ENCODE measurements around the gene OR6C76. TPM values are rescaled to one million over a fixed set of nuclear protein-coding genes. Genes with fewer than 3 reads are reported as not detected.

Gene OR6C76
- total and polyA plus RNA-seq, 2 experiments from 2014 or later: not detected

DNA sequence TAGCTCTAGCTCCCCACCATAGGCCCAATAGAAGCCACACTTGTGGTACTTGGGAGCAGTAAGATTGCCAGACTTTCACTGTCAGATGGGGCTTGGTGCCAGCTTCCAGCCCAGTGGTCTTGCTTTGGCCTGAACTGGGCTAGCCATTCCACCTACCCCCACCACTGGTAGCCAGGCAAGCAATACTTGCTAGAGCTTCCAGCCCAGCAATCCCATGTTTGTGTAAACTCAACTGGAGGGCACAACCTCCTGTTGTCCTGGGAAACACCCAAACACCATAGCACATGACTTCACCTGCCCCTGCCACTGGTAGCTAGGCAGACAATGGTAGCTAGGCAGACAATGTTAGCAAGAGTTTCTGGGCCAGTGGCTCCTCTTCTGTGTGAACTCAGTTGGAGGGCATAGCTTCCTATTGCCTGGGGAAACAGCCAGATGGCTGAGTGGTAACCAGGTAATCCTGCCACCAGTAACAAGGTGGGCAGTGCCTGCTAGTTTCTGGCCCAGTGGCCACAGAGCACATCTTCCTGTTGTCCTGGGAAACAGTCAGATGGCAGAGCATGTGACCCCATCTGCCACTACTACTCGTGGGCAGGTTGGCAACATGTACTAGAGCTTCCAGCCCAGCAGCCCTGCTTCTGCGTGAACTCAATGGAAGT lies 5.6 kb upstream of the OR6C76 start:
- Histone ChIP-seq H3K4me1 (ENCODE audit: insufficient read depth) (0 out of 2 replicates have a peak, but pooled peaks cover under 1% of the 10 kb centered on the region), H3K4me2 (no peak overlapping the region), H4K20me1 (replicated peaks; ENCODE audit: insufficient read depth) (no peaks in the 10 kb centered on the region), H3K9me2 (ENCODE audit: insufficient read depth) (no peaks in the 10 kb centered on the region), H3K79me2 (replicated peaks; ENCODE audit: insufficient read depth) (no peaks in the 10 kb centered on the region), H3K27ac (ENCODE audit: low read depth) (no peak overlapping the region), H3F3A (replicated peaks; ENCODE audit: low read depth) (no peaks in the 10 kb centered on the region), H2AFZ (no peak overlapping the region), H3K27me3 (ENCODE audit: insufficient read depth) (no peaks in the 10 kb centered on the region), H3K36me3 (ENCODE audit: insufficient read depth) (no peaks in the 10 kb centered on the region), H3K4me3 (no peak overlapping the region)
- Mint-ChIP-seq H3K4me1 (no peaks in the 10 kb centered on the region; the same call in 2 of the 3 replicates), H3K36me3 (ENCODE audit: low read depth) (no peaks in the 10 kb centered on the region), H3K27me3 (ENCODE audit: insufficient read depth, low read depth, poor library complexity) (peaks cover 3% of the 10 kb centered on the region), H3K27ac (no peak overlapping the region), H3K9me3 (no peaks in the 10 kb centered on the region), H3K4me3 (no peak overlapping the region)
- TF ChIP-seq, protein P1, sequence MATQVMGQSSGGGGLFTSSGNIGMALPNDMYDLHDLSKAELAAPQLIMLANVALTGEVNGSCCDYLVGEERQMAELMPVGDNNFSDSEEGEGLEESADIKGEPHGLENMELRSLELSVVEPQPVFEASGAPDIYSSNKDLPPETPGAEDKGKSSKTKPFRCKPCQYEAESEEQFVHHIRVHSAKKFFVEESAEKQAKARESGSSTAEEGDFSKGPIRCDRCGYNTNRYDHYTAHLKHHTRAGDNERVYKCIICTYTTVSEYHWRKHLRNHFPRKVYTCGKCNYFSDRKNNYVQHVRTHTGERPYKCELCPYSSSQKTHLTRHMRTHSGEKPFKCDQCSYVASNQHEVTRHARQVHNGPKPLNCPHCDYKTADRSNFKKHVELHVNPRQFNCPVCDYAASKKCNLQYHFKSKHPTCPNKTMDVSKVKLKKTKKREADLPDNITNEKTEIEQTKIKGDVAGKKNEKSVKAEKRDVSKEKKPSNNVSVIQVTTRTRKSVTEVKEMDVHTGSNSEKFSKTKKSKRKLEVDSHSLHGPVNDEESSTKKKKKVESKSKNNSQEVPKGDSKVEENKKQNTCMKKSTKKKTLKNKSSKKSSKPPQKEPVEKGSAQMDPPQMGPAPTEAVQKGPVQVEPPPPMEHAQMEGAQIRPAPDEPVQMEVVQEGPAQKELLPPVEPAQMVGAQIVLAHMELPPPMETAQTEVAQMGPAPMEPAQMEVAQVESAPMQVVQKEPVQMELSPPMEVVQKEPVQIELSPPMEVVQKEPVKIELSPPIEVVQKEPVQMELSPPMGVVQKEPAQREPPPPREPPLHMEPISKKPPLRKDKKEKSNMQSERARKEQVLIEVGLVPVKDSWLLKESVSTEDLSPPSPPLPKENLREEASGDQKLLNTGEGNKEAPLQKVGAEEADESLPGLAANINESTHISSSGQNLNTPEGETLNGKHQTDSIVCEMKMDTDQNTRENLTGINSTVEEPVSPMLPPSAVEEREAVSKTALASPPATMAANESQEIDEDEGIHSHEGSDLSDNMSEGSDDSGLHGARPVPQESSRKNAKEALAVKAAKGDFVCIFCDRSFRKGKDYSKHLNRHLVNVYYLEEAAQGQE (IDR thresholded peaks at IDR 0.05; ENCODE audit: unreplicated experiment): no peak
- no peak for TF ChIP-seq JUNB (IDR thresholded peaks at IDR 0.05; ENCODE audit: unreplicated experiment)
- TF ChIP-seq STAT1 (IDR thresholded peaks at IDR 0.05; ENCODE audit: unreplicated experiment): no peak
- TF ChIP-seq, protein P2, sequence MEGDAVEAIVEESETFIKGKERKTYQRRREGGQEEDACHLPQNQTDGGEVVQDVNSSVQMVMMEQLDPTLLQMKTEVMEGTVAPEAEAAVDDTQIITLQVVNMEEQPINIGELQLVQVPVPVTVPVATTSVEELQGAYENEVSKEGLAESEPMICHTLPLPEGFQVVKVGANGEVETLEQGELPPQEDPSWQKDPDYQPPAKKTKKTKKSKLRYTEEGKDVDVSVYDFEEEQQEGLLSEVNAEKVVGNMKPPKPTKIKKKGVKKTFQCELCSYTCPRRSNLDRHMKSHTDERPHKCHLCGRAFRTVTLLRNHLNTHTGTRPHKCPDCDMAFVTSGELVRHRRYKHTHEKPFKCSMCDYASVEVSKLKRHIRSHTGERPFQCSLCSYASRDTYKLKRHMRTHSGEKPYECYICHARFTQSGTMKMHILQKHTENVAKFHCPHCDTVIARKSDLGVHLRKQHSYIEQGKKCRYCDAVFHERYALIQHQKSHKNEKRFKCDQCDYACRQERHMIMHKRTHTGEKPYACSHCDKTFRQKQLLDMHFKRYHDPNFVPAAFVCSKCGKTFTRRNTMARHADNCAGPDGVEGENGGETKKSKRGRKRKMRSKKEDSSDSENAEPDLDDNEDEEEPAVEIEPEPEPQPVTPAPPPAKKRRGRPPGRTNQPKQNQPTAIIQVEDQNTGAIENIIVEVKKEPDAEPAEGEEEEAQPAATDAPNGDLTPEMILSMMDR (conservative IDR thresholded peaks at IDR 0.05; ENCODE audit: low read depth in 2 of 2): no peak
- TF ChIP-seq EZH2phosphoT487 (IDR thresholded peaks at IDR 0.05; ENCODE audit: unreplicated experiment): no peak
- no peak for TF ChIP-seq EZH2 (IDR thresholded peaks at IDR 0.05; ENCODE audit: low read depth, unreplicated experiment)
- no peak for TF ChIP-seq ZNF114 (CRISPR knock-in tag; IDR thresholded peaks at IDR 0.05)
- TF ChIP-seq CREB1 (CRISPR knock-in tag; IDR thresholded peaks at IDR 0.05; ENCODE audit: low read depth): no peak
- no peak for TF ChIP-seq ZNF331 (CRISPR knock-in tag; IDR thresholded peaks at IDR 0.05; ENCODE audit: low read depth)
- TF ChIP-seq, protein P3, sequence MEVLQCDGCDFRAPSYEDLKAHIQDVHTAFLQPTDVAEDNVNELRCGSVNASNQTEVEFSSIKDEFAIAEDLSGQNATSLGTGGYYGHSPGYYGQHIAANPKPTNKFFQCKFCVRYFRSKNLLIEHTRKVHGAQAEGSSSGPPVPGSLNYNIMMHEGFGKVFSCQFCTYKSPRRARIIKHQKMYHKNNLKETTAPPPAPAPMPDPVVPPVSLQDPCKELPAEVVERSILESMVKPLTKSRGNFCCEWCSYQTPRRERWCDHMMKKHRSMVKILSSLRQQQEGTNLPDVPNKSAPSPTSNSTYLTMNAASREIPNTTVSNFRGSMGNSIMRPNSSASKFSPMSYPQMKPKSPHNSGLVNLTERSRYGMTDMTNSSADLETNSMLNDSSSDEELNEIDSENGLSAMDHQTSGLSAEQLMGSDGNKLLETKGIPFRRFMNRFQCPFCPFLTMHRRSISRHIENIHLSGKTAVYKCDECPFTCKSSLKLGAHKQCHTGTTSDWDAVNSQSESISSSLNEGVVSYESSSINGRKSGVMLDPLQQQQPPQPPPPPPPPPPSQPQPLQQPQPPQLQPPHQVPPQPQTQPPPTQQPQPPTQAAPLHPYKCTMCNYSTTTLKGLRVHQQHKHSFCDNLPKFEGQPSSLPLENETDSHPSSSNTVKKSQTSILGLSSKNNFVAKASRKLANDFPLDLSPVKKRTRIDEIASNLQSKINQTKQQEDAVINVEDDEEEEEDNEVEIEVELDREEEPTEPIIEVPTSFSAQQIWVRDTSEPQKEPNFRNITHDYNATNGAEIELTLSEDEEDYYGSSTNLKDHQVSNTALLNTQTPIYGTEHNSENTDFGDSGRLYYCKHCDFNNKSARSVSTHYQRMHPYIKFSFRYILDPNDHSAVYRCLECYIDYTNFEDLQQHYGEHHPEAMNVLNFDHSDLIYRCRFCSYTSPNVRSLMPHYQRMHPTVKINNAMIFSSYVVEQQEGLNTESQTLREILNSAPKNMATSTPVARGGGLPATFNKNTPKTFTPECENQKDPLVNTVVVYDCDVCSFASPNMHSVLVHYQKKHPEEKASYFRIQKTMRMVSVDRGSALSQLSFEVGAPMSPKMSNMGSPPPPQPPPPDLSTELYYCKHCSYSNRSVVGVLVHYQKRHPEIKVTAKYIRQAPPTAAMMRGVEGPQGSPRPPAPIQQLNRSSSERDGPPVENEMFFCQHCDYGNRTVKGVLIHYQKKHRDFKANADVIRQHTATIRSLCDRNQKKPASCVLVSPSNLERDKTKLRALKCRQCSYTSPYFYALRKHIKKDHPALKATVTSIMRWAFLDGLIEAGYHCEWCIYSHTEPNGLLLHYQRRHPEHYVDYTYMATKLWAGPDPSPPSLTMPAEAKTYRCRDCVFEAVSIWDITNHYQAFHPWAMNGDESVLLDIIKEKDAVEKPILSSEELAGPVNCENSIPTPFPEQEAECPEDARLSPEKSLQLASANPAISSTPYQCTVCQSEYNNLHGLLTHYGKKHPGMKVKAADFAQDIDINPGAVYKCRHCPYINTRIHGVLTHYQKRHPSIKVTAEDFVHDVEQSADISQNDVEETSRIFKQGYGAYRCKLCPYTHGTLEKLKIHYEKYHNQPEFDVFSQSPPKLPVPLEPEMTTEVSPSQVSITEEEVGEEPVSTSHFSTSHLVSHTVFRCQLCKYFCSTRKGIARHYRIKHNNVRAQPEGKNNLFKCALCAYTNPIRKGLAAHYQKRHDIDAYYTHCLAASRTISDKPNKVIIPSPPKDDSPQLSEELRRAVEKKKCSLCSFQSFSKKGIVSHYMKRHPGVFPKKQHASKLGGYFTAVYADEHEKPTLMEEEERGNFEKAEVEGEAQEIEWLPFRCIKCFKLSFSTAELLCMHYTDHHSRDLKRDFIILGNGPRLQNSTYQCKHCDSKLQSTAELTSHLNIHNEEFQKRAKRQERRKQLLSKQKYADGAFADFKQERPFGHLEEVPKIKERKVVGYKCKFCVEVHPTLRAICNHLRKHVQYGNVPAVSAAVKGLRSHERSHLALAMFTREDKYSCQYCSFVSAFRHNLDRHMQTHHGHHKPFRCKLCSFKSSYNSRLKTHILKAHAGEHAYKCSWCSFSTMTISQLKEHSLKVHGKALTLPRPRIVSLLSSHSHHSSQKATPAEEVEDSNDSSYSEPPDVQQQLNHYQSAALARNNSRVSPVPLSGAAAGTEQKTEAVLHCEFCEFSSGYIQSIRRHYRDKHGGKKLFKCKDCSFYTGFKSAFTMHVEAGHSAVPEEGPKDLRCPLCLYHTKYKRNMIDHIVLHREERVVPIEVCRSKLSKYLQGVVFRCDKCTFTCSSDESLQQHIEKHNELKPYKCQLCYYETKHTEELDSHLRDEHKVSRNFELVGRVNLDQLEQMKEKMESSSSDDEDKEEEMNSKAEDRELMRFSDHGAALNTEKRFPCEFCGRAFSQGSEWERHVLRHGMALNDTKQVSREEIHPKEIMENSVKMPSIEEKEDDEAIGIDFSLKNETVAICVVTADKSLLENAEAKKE (CRISPR knock-in tag; IDR thresholded peaks at IDR 0.05): no peak
- no peak for DNase-seq (ENCODE audit: low spot score)
- no peak for ATAC-seq

Data from GM23338 (cell line).